CD4-positive, alpha-beta T cell (primary cell): Measurements from ENCODE around the gene LCN1. TPM values are rescaled to one million over a fixed set of nuclear protein-coding genes. Genes with fewer than 3 reads are reported as not detected.
A peak's percentile ranks its signal among the peaks of the same experiment; 100 is the strongest.

ENCODE experiments used
- ATAC-seq: fragments of 200-7000 bp; cut with Tn5 transposase; one replicate; pipeline ENCODE4 v1.10.0; 2022; ENCODE audit warnings: mild to moderate bottlenecking; ENCODE audit not compliant: poor library complexity
- CTCF ChIA-PET: fragments of 350-600 bp; sonication (Branson Sonifier 250); formaldehyde crosslinking; loops from one replicate; lab custom pipeline; 2021; ENCODE audit warnings: antibody characterized with exemption, inconsistent platforms; lab: Charles Lee
- POLR2A ChIA-PET: fragments of 350-600 bp; sonication (Branson Sonifier 250); formaldehyde crosslinking; loops from one replicate; lab custom pipeline; 2021; ENCODE audit warnings: antibody characterized with exemption, inconsistent platforms; lab: Charles Lee
- DNase-seq, 14 experiments: peaks; one replicate each; pipeline ENCODE4 v3.0.0-alpha.2; 2013 to 2020; ENCODE audit warnings: mixed read lengths in 2 of 14
- H3K27ac ChIP-seq, 2 donors: one replicate each; pipeline versions ENCODE4 v1.5.1 to v1.7.0; 2013; ENCODE audit warnings: low read length in 2 of 2, low read depth in 1 of 2, mild to moderate bottlenecking in 1 of 2
- H3K27me3 ChIP-seq, 2 experiments: 1 replicate in 1 of 2; 2 replicates in 1 of 2; pipeline versions ENCODE4 v1.6.1 to v1.7.0; 2013; ENCODE audit warnings: low read length in 2 of 2, control low read depth in 1 of 2, mild to moderate bottlenecking in 1 of 2, moderate library complexity in 1 of 2; ENCODE audit not compliant: insufficient read depth in 2 of 2, control insufficient read depth in 1 of 2
- H3K36me3 ChIP-seq: one replicate; pipeline ENCODE4 v1.6.1; 2013; ENCODE audit warnings: low read length, control low read depth; ENCODE audit not compliant: insufficient read depth
- H3K4me1 ChIP-seq: one replicate; pipeline ENCODE4 v1.6.1; 2013; ENCODE audit warnings: low read length, control low read depth; ENCODE audit not compliant: insufficient read depth
- H3K4me3 ChIP-seq: one replicate; pipeline ENCODE4 v1.5.1; 2013; ENCODE audit warnings: mild to moderate bottlenecking, low read length, moderate library complexity
- H3K9me3 ChIP-seq, 2 experiments: 1 replicate in 1 of 2; 2 replicates in 1 of 2; pipeline versions ENCODE4 v1.6.1 to v1.7.0; 2013; ENCODE audit warnings: low read length in 2 of 2, mild to moderate bottlenecking in 2 of 2, control low read depth in 1 of 2, moderate library complexity in 1 of 2; ENCODE audit not compliant: control insufficient read depth in 1 of 2, insufficient read depth in 1 of 2
- H3K27ac Mint-ChIP-seq: one replicate; pipeline ENCODE4 v1.8.0; 2020; ENCODE audit warnings: mixed read lengths
- H3K27me3 Mint-ChIP-seq: one replicate; pipeline ENCODE4 v1.8.0; 2021; ENCODE audit warnings: mixed read lengths
- H3K36me3 Mint-ChIP-seq: one replicate; pipeline ENCODE4 v1.8.0; 2021; ENCODE audit warnings: low read depth, mixed read lengths
- H3K4me1 Mint-ChIP-seq: one replicate; pipeline ENCODE4 v1.8.0; 2021; ENCODE audit warnings: low read depth, mixed read lengths
- H3K4me3 Mint-ChIP-seq: one replicate; pipeline ENCODE4 v1.8.0; 2020; ENCODE audit warnings: mild to moderate bottlenecking, mixed read lengths
- H3K9me3 Mint-ChIP-seq: one replicate; pipeline ENCODE4 v1.8.0; 2020; ENCODE audit warnings: mixed read lengths
- CTCF ChIP-seq: fragments of 200-600 bp; IDR thresholded peaks from one replicate; pipeline ENCODE4 v1.8.0; 2022; ENCODE audit warnings: antibody characterized with exemption, mild to moderate bottlenecking
- intact Hi-C, 2 experiments: fragments of 100-400 bp; cut with DNase I in 1 of 2; cut with micrococcal nuclease in 1 of 2; formaldehyde crosslinking; loops; one replicate each; pipeline versions ENCODE4 v1.15.1 to v1.9.0; 2023 to 2025; cut with DNase I, micrococcal nuclease
- total RNA-seq, 174 experiments: library from RNA in 2 of 174; stranded (reverse) in 2 of 174; gene quantifications; one replicate each; pipeline ENCODE4 v1.2.3 and lab custom pipeline; 2021 to 2026

Gene LCN1
- total RNA-seq, 2 experiments from 2014 or later: not detected

DNA sequence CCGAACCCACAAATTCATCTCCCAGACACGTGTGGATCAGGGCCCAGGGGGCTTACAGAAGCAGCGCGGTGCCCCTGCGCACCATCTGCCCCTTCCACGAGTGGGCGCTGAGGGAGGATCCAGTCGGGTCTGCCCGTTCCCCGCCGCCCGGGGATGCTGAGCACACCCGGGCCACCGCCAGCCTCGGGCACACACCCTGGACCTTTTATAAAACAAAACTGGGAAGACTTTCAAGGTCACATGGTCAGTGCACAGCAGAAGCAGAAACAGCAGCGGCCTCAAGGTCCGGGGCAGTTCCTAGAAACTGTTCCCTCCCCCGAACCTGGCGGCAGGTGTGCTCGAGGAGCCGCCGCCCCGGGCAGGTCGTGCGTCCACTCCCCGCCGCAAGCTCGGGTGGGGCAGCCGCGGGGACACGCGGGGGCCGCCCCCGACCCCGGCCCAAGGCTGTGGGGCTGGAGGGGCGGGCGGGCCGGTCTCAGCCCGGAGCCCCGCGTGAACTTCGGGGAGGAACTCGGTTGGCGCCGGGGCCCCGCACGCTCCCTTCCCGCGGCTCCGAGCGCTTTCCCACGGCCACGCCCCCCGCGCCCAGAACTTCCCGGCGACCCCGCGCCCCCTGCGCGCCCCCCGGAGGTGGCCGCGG, 42.3 kb upstream of the LCN1 start:
- DNase-seq (peak in 3 of 14 experiments; percentile 11 to 41 (median 32)), ATAC-seq (no peak)
- Mint-ChIP-seq H3K9me3 (no peaks in the 10 kb centered on the region), H3K4me3 (peak overlapping the region; percentile 95), H3K27me3 (peaks cover 50% of the 10 kb centered on the region), H3K36me3 (no peaks in the 10 kb centered on the region), H3K27ac (no peak overlapping the region), H3K4me1 (peaks cover 19% of the 10 kb centered on the region)
- CTCF ChIA-PET: no interaction called here
- Histone ChIP-seq H3K27me3 (peaks cover 35 to 41% of the 10 kb centered on the region in 2 experiments), H3K27ac (no peak overlapping the region), H3K4me1 (peaks cover 14% of the 10 kb centered on the region), H3K36me3 (no peaks in the 10 kb centered on the region), H3K9me3 (peaks cover 0 to 9% of the 10 kb centered on the region in 2 experiments), H3K4me3 (peak overlapping the region; percentile 33)
- intact Hi-C loops: no loop called here
- TF ChIP-seq CTCF: peak; percentile 16
- POLR2A ChIA-PET: no interaction called here

DNA sequence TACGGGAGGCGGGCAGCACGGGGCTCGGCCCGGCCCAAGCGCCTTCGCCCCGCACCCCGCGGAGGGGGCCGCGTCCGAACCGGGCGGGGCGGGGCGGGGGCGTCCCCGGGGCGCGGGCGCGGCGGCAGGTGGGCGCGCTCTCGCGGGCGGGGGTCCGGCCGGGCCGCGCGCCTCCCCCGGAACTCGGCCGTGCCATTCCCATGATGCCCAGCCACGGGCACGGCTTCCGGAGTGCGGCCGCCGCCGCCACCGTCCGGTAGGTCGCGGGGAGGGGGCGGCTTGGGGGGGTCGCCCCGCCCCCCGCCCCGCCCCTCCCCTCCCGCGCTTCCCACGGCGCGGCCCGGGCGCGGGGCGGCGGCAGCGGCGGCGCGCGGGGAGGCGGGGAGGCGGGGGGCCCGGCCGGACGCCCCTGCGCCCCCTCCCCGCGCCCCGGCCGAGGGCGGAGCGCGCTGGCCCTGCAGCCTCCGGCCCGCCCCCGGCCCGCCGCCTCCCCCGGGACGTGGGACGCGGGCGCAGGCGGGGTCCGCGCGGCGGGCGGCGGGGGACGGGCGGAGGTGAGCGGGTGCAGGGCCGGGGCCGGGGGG, 41.7 kb upstream of the LCN1 start, which contains the start of gene PPP1R26:
PPP1R26 (plus strand) TSS at position 314 of the 584 bp plus-strand sequence. CDS start 4,729 bp downstream, outside the sequence.
- no peak for TF ChIP-seq CTCF
- peaks cover 14% of the 10 kb centered on the region for H3K4me1 ChIP-seq
- H3K4me3 ChIP-seq: peak within 1 kb of the TSS; percentile 58
- intact Hi-C loops: no loop called here
- no peak within 1 kb of the TSS for H3K27ac ChIP-seq
- H3K27me3 Mint-ChIP-seq: peaks cover 49% of the 10 kb centered on the region
- CTCF ChIA-PET: no interaction called here
- no peak for DNase-seq
- peaks cover 19% of the 10 kb centered on the region for H3K4me1 Mint-ChIP-seq
- peaks cover 37 to 42% of the 10 kb centered on the region in 2 experiments for H3K27me3 ChIP-seq
- no peaks in the 10 kb centered on the region for H3K36me3 ChIP-seq
- H3K36me3 Mint-ChIP-seq: no peaks in the 10 kb centered on the region
- H3K9me3 ChIP-seq: peaks cover 0 to 9% of the 10 kb centered on the region in 2 experiments
- ATAC-seq: no peak
- no peak within 1 kb of the TSS for H3K27ac Mint-ChIP-seq
- POLR2A ChIA-PET: interaction anchor here (1.4 kb wide), 1 partner anchor 20 kb away, joined by 3 read pairs; no protein-coding TSS in a partner anchor
- no peaks in the 10 kb centered on the region for H3K9me3 Mint-ChIP-seq
- peak within 1 kb of the TSS; percentile 95 for H3K4me3 Mint-ChIP-seq

DNA sequence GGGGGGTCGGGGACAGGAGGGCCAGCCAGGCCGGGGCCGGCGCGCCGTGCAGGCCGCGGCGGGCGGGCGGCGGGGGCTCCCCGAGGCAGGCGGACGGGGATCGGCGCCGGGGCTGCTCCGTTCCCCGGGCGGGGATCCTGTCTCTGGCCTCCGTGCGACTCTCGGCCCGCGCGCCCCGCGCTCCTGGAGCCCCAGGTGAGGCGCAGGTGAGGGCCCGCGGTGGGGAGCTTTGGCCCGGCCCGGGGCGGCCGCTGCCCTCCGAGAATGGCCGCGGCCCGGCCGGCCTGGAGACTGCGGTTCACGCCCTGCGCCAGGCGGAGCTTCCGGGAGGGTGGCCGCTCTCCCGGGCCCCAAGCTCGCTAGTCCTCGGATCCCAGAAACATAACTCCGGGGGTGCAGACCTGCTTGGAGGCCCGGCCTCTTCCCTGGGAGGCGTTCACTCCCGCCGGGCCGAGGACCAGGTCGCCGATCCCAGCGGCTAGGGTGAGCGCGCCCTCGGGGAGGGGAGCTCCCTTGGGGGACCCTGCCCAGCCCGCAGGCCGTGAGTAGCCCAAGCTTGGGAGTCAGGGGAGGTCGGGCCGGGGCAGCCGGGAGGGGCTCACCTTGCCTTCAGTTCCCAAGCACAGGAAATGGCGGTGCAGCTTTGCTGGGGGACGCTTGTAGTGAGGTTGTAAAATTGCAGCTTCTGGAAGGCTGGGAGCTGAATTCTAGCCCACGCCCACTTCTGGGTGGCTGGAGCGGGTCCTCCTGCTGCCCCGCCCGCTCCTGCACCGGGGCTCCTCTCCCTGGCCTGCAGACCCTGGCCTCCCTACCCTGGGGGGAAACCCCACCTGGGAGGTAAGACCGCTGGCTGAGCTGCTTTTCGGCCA, 40.9 kb upstream of the LCN1 start:
- TF ChIP-seq CTCF: no peak
- intact Hi-C loops: no loop called here
- Histone ChIP-seq H3K36me3 (no peaks in the 10 kb centered on the region), H3K27ac (no peak overlapping the region), H3K27me3 (peaks cover 42 to 46% of the 10 kb centered on the region in 2 experiments), H3K9me3 (peaks cover 0 to 9% of the 10 kb centered on the region in 2 experiments), H3K4me3 (peak overlapping the region; percentile 58), H3K4me1 (peaks cover 14% of the 10 kb centered on the region)
- Mint-ChIP-seq H3K4me1 (peaks cover 19% of the 10 kb centered on the region), H3K27ac (no peak overlapping the region), H3K27me3 (peaks cover 46% of the 10 kb centered on the region), H3K36me3 (no peaks in the 10 kb centered on the region), H3K9me3 (no peaks in the 10 kb centered on the region), H3K4me3 (no peak overlapping the region)
- ATAC-seq (peak; percentile 45), DNase-seq (no peak)
- ChIA-PET CTCF (no interaction called here), POLR2A (interaction anchor here (0.6 to 1.4 kb wide), 3 partner anchors 11 to 24 kb away, joined by 3 read pairs; no protein-coding TSS in a partner anchor)
